WTC11 (cell line): ENCODE results near the gene ULK4. TPM values are rescaled to one million over a fixed set of nuclear protein-coding genes. Genes with fewer than 3 reads are reported as not detected.
"Not testable (repeated sequence)": the region's sequence is repeated elsewhere in the genome, so short reads cannot be mapped to it uniquely, and the experiment has no call there.

ENCODE experiments used
- ATAC-seq: fragments of 200-7000 bp; cut with Tn5 transposase; 2 replicates; pipeline ENCODE4 v1.10.0; 2021; ENCODE audit warnings: mild to moderate bottlenecking, moderate library complexity
- CTCF ChIA-PET: fragments of 300-600 bp; sonication (Branson Sonifier 250); formaldehyde crosslinking; loops from one replicate; lab custom pipeline; 2021; ENCODE audit warnings: antibody characterized with exemption; lab: Charles Lee
- POLR2A ChIA-PET: fragments of 350-600 bp; sonication (Branson Sonifier 250); formaldehyde crosslinking; loops from one replicate; lab custom pipeline; 2021; ENCODE audit warnings: antibody characterized with exemption; lab: Charles Lee
- DNase-seq: peaks from one replicate; pipeline ENCODE4 v3.0.0; 2021; ENCODE audit warnings: low spot score
- H3K27ac Mint-ChIP-seq: 2 replicates; pipeline ENCODE4 v1.8.0; 2021; ENCODE audit warnings: mixed read lengths
- H3K27me3 Mint-ChIP-seq: 2 replicates; pipeline ENCODE4 v1.8.0; 2021; ENCODE audit warnings: low read depth, mild to moderate bottlenecking, moderate library complexity, mixed read lengths
- H3K36me3 Mint-ChIP-seq: 2 replicates; pipeline ENCODE4 v1.8.0; 2021; ENCODE audit warnings: mixed read lengths
- H3K4me1 Mint-ChIP-seq: 2 replicates; pipeline ENCODE4 v1.8.0; 2022; ENCODE audit warnings: mixed read lengths
- H3K4me3 Mint-ChIP-seq: 2 replicates; pipeline ENCODE4 v1.8.0; 2021; ENCODE audit warnings: mild to moderate bottlenecking, moderate library complexity, mixed read lengths
- H3K9me3 Mint-ChIP-seq: 2 replicates; pipeline ENCODE4 v1.8.0; 2021; ENCODE audit warnings: mixed read lengths
- ATF2 ChIP-seq: sonication (generic); formaldehyde crosslinking; IDR thresholded peaks from 2 replicates; pipeline ENCODE4 v1.8.1; 2022; ENCODE audit warnings: low read depth, missing genetic modification reagents, borderline replicate concordance
- ATF6 ChIP-seq: sonication (generic); formaldehyde crosslinking; IDR thresholded peaks from 2 replicates; pipeline ENCODE4 v1.8.1; 2023; ENCODE audit warnings: mild to moderate bottlenecking, missing genetic modification reagents
- CBFB ChIP-seq: sonication (generic); formaldehyde crosslinking; IDR thresholded peaks from 2 replicates; pipeline ENCODE4 v1.8.1; 2022; ENCODE audit warnings: mild to moderate bottlenecking, low read depth, missing genetic modification reagents
- MXD4 ChIP-seq: fragments of 250-450 bp; sonication (Bioruptor Pico); IDR thresholded peaks from 2 replicates; pipeline ENCODE4 v1.8.0; 2021; ENCODE audit warnings: mild to moderate bottlenecking, moderate library complexity, borderline replicate concordance
- NFATC4 ChIP-seq: fragments of 250-450 bp; sonication (Bioruptor Pico); IDR thresholded peaks from 2 replicates; pipeline ENCODE4 v1.9.0; 2021; ENCODE audit warnings: mild to moderate bottlenecking
- NFE2L1 ChIP-seq: sonication (generic); formaldehyde crosslinking; IDR thresholded peaks from 2 replicates; pipeline ENCODE4 v1.8.1; 2023; ENCODE audit warnings: missing genetic modification reagents
- TEAD1 ChIP-seq: sonication (generic); formaldehyde crosslinking; IDR thresholded peaks from 2 replicates; pipeline ENCODE4 v1.8.0; 2022; ENCODE audit warnings: mild to moderate bottlenecking, missing genetic modification reagents
- ZBTB21 ChIP-seq: sonication (generic); formaldehyde crosslinking; IDR thresholded peaks from 2 replicates; pipeline ENCODE4 v1.8.1; 2023; ENCODE audit warnings: mild to moderate bottlenecking, missing genetic modification reagents, borderline replicate concordance
- ZNF138 ChIP-seq: sonication (generic); formaldehyde crosslinking; conservative IDR thresholded peaks from 2 replicates; pipeline ENCODE4 v1.8.1; 2022; ENCODE audit warnings: mild to moderate bottlenecking, moderate library complexity, missing genetic modification reagents
- ZNF219 ChIP-seq: sonication (generic); formaldehyde crosslinking; IDR thresholded peaks from 2 replicates; pipeline ENCODE4 v1.8.0; 2023; ENCODE audit warnings: missing genetic modification reagents, mild to moderate bottlenecking, borderline replicate concordance
- ZNF232 ChIP-seq: sonication (generic); formaldehyde crosslinking; IDR thresholded peaks from 2 replicates; pipeline ENCODE4 v1.8.0; 2022; ENCODE audit warnings: mild to moderate bottlenecking, missing genetic modification reagents
- ZNF263 ChIP-seq: sonication (generic); formaldehyde crosslinking; IDR thresholded peaks from 2 replicates; pipeline ENCODE4 v1.8.1; 2022; ENCODE audit warnings: low read depth, mild to moderate bottlenecking, moderate library complexity, missing genetic modification reagents
- ZNF416 ChIP-seq: fragments of 250-450 bp; sonication (Bioruptor Pico); IDR thresholded peaks from 2 replicates; pipeline ENCODE4 v1.9.0; 2021; ENCODE audit warnings: mild to moderate bottlenecking, inconsistent platforms
- ZNF671 ChIP-seq: fragments of 250-450 bp; sonication (Bioruptor Pico); IDR thresholded peaks from 2 replicates; pipeline ENCODE4 v1.8.0; 2021; ENCODE audit warnings: mild to moderate bottlenecking
- total RNA-seq: library from RNA; stranded (reverse); gene quantifications from 3 replicates; pipeline ENCODE4 v1.2.3, GENCODE V29; 2021
- TF ChIP-seq, protein P1 (sequence below): fragments of 250-450 bp; sonication (Bioruptor Pico); IDR thresholded peaks from 2 replicates; pipeline ENCODE4 v1.9.0; 2021; ENCODE audit warnings: mild to moderate bottlenecking
- TF ChIP-seq, protein P2 (sequence below): sonication (generic); formaldehyde crosslinking; IDR thresholded peaks from 2 replicates; pipeline ENCODE4 v1.8.0; 2022; ENCODE audit warnings: missing genetic modification reagents
- TF ChIP-seq, protein P3 (sequence below): sonication (generic); formaldehyde crosslinking; conservative IDR thresholded peaks from 2 replicates; pipeline ENCODE4 v1.8.1; 2022; ENCODE audit warnings: mild to moderate bottlenecking, missing genetic modification reagents
- TF ChIP-seq, protein P4 (sequence below): fragments of 250-450 bp; sonication (Bioruptor Pico); conservative IDR thresholded peaks from 2 replicates; pipeline ENCODE4 v1.9.0; 2021; ENCODE audit warnings: mild to moderate bottlenecking
- TF ChIP-seq, protein P5 (sequence below): fragments of 250-450 bp; sonication (Bioruptor Pico); IDR thresholded peaks from 2 replicates; pipeline ENCODE4 v1.8.0; 2021; ENCODE audit warnings: mild to moderate bottlenecking
- TF ChIP-seq, protein P6 (sequence below): fragments of 200-600 bp; IDR thresholded peaks from 2 replicates; pipeline ENCODE4 v1.8.0; 2022; ENCODE audit warnings: antibody characterized with exemption

ULK4 gene
- total RNA-seq, 1 experiment from 2014 or later = 9.2 TPM

- H3K27ac Mint-ChIP-seq = no peak overlapping the region
- POLR2A ChIA-PET = no interaction called here
Observed at GRCh38 chr3:41845826-41846225, 116.1 kb downstream of the ULK4 start.

DNA sequence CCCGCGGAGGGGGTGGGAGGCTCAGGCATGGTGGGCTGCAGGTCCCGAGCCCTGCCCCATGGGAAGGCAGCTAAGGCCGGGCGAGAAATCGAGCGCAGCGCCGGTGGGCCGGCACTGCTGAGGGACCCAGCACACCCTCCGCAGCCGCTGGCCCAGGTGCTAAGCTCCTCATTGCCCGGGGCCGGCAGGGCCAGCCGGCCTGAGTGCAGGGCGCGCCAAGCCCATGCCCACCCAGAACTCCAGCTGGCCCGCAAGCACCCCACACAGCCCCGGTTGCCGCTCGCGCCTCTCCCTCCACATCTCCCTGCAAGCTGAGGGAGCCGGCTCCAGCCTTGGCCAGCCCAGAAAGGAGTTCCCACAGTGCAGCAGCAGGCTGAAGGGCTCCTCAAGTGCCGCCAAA lies 117.6 kb downstream of the ULK4 start:
- H3K27ac Mint-ChIP-seq, H3K4me3 Mint-ChIP-seq, H3K4me1 Mint-ChIP-seq, DNase-seq, H3K27me3 Mint-ChIP-seq, CTCF ChIA-PET, ATAC-seq, POLR2A ChIA-PET: not testable (repeated sequence)
- peaks cover 33% of the 10 kb centered on the region for H3K36me3 Mint-ChIP-seq
- H3K9me3 Mint-ChIP-seq = peaks cover 32% of the 10 kb centered on the region

More at GRCh38 chr3:41845826-41846225, 116.1 kb downstream of the ULK4 start:
- Mint-ChIP-seq H3K4me3 (no peak overlapping the region), H3K36me3 (peaks cover 24% of the 10 kb centered on the region), H3K4me1 (no peaks in the 10 kb centered on the region), H3K27me3 (peaks cover 3% of the 10 kb centered on the region; the same call in 1 of the 2 replicates), H3K9me3 (peaks cover 25% of the 10 kb centered on the region)
- DNase-seq (no peak), ATAC-seq (no peak)
- TF ChIP-seq MXD4 (CRISPR knock-in tag) = no peak
- TF ChIP-seq, protein P1, sequence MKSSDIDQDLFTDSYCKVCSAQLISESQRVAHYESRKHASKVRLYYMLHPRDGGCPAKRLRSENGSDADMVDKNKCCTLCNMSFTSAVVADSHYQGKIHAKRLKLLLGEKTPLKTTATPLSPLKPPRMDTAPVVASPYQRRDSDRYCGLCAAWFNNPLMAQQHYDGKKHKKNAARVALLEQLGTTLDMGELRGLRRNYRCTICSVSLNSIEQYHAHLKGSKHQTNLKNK (CRISPR knock-in tag) = no peak
- no peak for TF ChIP-seq TEAD1 (CRISPR knock-in tag)
- TF ChIP-seq, protein P2, sequence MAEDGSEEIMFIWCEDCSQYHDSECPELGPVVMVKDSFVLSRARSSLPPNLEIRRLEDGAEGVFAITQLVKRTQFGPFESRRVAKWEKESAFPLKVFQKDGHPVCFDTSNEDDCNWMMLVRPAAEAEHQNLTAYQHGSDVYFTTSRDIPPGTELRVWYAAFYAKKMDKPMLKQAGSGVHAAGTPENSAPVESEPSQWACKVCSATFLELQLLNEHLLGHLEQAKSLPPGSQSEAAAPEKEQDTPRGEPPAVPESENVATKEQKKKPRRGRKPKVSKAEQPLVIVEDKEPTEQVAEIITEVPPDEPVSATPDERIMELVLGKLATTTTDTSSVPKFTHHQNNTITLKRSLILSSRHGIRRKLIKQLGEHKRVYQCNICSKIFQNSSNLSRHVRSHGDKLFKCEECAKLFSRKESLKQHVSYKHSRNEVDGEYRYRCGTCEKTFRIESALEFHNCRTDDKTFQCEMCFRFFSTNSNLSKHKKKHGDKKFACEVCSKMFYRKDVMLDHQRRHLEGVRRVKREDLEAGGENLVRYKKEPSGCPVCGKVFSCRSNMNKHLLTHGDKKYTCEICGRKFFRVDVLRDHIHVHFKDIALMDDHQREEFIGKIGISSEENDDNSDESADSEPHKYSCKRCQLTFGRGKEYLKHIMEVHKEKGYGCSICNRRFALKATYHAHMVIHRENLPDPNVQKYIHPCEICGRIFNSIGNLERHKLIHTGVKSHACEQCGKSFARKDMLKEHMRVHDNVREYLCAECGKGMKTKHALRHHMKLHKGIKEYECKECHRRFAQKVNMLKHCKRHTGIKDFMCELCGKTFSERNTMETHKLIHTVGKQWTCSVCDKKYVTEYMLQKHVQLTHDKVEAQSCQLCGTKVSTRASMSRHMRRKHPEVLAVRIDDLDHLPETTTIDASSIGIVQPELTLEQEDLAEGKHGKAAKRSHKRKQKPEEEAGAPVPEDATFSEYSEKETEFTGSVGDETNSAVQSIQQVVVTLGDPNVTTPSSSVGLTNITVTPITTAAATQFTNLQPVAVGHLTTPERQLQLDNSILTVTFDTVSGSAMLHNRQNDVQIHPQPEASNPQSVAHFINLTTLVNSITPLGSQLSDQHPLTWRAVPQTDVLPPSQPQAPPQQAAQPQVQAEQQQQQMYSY = no peak
- no peak for TF ChIP-seq NFE2L1 (CRISPR knock-in tag)
- TF ChIP-seq, protein P3, sequence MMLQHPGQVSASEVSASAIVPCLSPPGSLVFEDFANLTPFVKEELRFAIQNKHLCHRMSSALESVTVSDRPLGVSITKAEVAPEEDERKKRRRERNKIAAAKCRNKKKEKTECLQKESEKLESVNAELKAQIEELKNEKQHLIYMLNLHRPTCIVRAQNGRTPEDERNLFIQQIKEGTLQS (CRISPR knock-in tag) = no peak
- no peak for TF ChIP-seq ZNF232 (CRISPR knock-in tag)
- TF ChIP-seq, protein P4, sequence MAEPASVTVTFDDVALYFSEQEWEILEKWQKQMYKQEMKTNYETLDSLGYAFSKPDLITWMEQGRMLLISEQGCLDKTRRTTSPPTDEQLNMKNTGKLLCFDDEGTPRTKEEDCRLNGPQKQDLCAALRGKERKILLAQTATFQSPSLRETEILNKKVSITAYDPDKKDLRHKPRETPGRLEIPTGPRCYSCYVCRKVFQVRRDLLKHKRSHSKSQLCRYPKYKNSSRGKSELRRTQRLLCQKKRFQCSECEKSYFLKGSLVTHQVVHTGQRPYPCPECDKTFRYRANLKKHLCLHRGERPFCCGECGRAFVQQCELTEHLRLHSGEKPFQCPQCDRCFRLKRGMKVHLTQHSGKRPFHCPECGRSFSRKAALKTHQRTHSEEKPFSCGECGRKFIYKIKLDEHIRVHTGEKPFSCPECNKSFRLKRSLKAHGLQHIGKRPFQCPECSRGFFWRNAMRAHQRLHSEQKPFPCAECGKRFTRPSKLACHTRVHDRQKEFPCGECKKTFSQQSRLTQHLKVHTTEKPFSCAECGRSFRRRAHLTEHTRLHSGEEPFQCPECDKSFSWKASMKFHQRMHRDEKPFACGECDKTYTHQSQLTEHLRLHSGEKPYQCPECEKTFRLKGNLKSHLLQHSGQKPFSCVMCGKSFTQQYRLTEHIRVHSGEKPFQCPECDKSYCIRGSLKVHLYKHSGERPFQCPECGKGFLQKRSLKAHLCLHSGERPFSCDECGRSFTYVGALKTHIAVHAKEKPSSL (CRISPR knock-in tag) = no peak
- TF ChIP-seq ATF2 = no peak
- no peak for TF ChIP-seq ZBTB21
- TF ChIP-seq, protein P5, sequence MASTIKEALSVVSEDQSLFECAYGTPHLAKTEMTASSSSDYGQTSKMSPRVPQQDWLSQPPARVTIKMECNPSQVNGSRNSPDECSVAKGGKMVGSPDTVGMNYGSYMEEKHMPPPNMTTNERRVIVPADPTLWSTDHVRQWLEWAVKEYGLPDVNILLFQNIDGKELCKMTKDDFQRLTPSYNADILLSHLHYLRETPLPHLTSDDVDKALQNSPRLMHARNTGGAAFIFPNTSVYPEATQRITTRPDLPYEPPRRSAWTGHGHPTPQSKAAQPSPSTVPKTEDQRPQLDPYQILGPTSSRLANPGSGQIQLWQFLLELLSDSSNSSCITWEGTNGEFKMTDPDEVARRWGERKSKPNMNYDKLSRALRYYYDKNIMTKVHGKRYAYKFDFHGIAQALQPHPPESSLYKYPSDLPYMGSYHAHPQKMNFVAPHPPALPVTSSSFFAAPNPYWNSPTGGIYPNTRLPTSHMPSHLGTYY (CRISPR knock-in tag) = no peak
- no peak for TF ChIP-seq ZNF416
- TF ChIP-seq ZNF263 (CRISPR knock-in tag) = no peak
- no peak for TF ChIP-seq NFATC4 (CRISPR knock-in tag)
- TF ChIP-seq, protein P6, sequence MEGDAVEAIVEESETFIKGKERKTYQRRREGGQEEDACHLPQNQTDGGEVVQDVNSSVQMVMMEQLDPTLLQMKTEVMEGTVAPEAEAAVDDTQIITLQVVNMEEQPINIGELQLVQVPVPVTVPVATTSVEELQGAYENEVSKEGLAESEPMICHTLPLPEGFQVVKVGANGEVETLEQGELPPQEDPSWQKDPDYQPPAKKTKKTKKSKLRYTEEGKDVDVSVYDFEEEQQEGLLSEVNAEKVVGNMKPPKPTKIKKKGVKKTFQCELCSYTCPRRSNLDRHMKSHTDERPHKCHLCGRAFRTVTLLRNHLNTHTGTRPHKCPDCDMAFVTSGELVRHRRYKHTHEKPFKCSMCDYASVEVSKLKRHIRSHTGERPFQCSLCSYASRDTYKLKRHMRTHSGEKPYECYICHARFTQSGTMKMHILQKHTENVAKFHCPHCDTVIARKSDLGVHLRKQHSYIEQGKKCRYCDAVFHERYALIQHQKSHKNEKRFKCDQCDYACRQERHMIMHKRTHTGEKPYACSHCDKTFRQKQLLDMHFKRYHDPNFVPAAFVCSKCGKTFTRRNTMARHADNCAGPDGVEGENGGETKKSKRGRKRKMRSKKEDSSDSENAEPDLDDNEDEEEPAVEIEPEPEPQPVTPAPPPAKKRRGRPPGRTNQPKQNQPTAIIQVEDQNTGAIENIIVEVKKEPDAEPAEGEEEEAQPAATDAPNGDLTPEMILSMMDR = no peak
- TF ChIP-seq ZNF219 (CRISPR knock-in tag) = no peak
- TF ChIP-seq ATF6 = no peak
- TF ChIP-seq ZNF138 (CRISPR knock-in tag) = no peak
- TF ChIP-seq ZNF671 (CRISPR knock-in tag) = no peak
- TF ChIP-seq CBFB (CRISPR knock-in tag) = no peak
- CTCF ChIA-PET = no interaction called here
